22Rv1 (cell line): ENCODE data around the gene BMP5.

Experiments used
- H3K27ac ChIP-seq: fragments of 450-650 bp; 2 replicates; pipeline ENCODE4 v1.5.1; 2017
- CTCF ChIP-seq: fragments of 450-650 bp; IDR thresholded peaks from 2 replicates; pipeline ENCODE4 v1.5.1; 2017; ENCODE audit warnings: mild to moderate bottlenecking
- ZFX ChIP-seq: fragments of 450-650 bp; IDR thresholded peaks from 2 replicates; pipeline ENCODE4 v1.6.1; 2017; ENCODE audit warnings: antibody characterized with exemption, borderline replicate concordance

The BMP5 gene

GRCh38 chr6:55775029-55775318 is 100.4 kb downstream of the BMP5 start:
- H3K27ac ChIP-seq, result no peak overlapping the region
- TF ChIP-seq CTCF (no peak), ZFX (no peak)

DNA sequence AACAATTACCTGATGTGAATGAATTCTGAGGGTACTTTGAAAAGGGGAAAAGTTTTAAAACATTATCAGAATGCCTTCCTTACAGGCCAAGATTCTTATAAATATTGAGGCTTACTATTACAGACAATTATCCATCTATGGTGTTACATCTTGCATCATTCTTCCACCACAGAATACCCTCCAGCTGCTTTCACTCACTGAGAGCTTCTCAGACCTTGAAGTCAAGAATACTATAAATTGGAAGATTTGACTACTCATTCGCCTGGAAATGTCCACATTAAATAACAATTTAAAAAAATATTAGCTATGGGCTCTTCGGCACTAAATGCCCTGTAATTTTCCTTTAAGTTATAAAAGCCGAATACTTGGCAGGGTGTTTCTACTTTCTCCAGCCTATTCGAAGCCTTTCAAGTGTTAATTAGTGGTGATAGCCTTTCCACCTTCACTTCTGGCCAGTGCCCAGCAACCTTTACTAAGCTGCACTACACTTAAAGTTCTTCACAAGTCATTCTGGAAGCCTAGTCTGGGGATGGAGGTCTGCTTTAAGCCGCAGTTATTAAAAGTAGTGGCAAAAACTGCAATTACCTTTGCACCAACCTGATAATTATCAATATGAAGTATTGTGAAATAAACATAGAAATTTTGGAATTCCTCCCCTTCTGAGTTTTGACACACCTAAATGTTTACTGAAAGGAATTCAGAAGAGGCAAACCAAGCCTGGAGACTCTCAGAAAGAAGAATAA is 100.9 kb downstream of the BMP5 start:
- TF ChIP-seq CTCF, result no peak
- TF ChIP-seq ZFX, result no peak
- H3K27ac ChIP-seq, result no peak overlapping the region

GRCh38 chr6:55773620-55774216 is 101.7 kb downstream of the BMP5 start:
- H3K27ac ChIP-seq, result no peak overlapping the region
- no peak for TF ChIP-seq CTCF
- no peak for TF ChIP-seq ZFX

- TF ChIP-seq ZFX (no peak), CTCF (no peak)
Observed at GRCh38 chr6:55772730-55773129, 102.7 kb downstream of the BMP5 start.

DNA sequence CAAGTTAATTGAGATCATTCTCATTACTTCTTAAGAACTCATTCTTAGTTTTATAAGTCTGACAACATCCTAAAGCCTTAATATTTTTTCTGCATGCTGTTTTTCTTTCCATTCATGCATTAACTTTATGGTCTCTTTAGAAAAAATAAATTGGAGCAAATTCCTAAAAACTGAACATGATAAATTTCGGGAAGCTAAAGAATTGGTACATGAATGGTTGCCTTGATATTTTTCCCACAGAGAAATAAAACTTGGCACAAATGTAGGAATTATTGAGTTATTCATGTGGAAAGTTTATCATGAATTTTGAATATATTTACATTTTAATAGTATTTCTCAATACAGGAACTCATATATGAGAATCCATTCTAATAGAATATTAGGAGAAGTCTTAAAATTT is 115.9 kb downstream of the BMP5 start:
- H3K27ac ChIP-seq, result no peak overlapping the region
- TF ChIP-seq ZFX, result no peak
- no peak for TF ChIP-seq CTCF

More at GRCh38 chr6:55772730-55773129, 102.7 kb downstream of the BMP5 start:
- H3K27ac ChIP-seq, result no peak overlapping the region

DNA sequence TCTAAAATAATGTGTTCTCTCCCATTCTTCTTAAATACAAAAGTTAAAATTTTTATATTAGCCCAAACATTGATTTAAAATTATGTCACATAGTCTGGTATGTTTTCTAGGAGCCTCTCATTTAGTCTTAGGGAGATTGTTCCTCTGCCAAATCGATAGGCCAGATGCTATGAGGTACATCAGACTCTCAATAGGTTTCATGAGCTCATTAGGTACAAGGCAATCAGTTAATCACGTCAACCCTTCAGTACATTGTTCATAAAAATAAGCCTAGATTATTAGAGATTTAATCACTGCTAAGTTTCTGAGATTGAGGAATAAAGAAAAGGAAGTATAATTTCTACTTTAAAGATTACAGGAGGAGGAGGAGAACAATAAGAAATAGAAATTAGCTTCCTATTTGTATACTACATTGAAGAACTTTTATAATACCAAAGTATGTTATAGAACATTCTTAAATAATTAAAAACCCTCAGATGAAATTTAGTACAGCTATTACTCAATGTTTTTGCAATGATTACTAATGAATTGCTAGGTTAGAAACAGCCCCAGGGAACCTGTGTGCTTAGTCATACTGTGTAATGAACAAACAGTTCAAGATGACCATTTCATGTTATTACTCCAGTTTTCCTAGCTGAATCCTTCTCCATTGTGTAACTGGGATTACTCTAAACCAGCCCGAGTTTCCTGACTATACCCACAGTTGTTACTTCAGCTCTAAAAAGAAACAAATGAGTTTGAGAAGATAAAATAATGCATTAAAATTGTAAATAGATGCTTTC is 117.0 kb downstream of the BMP5 start:
- TF ChIP-seq ZFX, result no peak
- no peak for TF ChIP-seq CTCF
- peak overlapping the region; percentile 52 for H3K27ac ChIP-seq
